HepG2 (cell line): ENCODE data around the gene PGRMC2. TPM values are rescaled to one million over a fixed set of nuclear protein-coding genes. Genes with fewer than 3 reads are reported as not detected.

Source experiments
- AGO2 ChIP-seq: fragments of 200-400 bp; formaldehyde crosslinking; optimal IDR thresholded peaks from 2 replicates; pipeline ENCODE3; 2017; ENCODE audit warnings: mild to moderate bottlenecking, low read depth, low read length, moderate library complexity
- HDAC2 ChIP-seq: sonication (generic); formaldehyde crosslinking; IDR thresholded peaks from 2 replicates; pipeline ENCODE4 v1.4.0; 2020; ENCODE audit warnings: missing genetic modification reagents
- HHEX ChIP-seq: IDR thresholded peaks from 2 replicates; pipeline ENCODE4 v1.6.1; 2016; ENCODE audit warnings: control low read depth
- MBD4 ChIP-seq: IDR thresholded peaks from 2 replicates; pipeline ENCODE4 v1.6.1; 2012; ENCODE audit warnings: low read length, inconsistent platforms, borderline replicate concordance
- NR2F6 ChIP-seq, 2 experiments: IDR thresholded peaks; 2 replicates each; pipeline ENCODE4 v1.6.1; 2016; ENCODE audit warnings: antibody characterized with exemption in 1 of 2, mild to moderate bottlenecking in 1 of 2
- RXRB ChIP-seq: IDR thresholded peaks from 2 replicates; pipeline ENCODE4 v1.6.1; 2016; ENCODE audit warnings: borderline replicate concordance, missing genetic modification reagents, missing compliant biosample characterization
- SMYD3 ChIP-seq: sonication (generic); formaldehyde crosslinking; IDR thresholded peaks from 2 replicates; pipeline ENCODE4 v1.8.1; 2023; ENCODE audit warnings: mild to moderate bottlenecking, missing genetic modification reagents
- TBP ChIP-seq: sonication (generic); formaldehyde crosslinking; IDR thresholded peaks from 2 replicates; pipeline ENCODE4 v1.5.0; 2020; ENCODE audit warnings: missing genetic modification reagents
- U2AF2 ChIP-seq: fragments of 200-400 bp; formaldehyde crosslinking; IDR thresholded peaks from 2 replicates; pipeline ENCODE4 v1.6.1; 2017; ENCODE audit warnings: low read depth, mild to moderate bottlenecking, low read length
- ZKSCAN1 ChIP-seq: fragments of 150-350 bp; IDR thresholded peaks from 2 replicates; pipeline ENCODE4 v1.6.1; 2014; ENCODE audit warnings: low read length
- ZNF235 ChIP-seq: sonication (generic); formaldehyde crosslinking; IDR thresholded peaks from 2 replicates; pipeline ENCODE4 v1.8.1; 2023; ENCODE audit warnings: mild to moderate bottlenecking, missing genetic modification reagents, borderline replicate concordance
- ZNF451 ChIP-seq: sonication (generic); formaldehyde crosslinking; IDR thresholded peaks from 2 replicates; pipeline ENCODE4 v1.5.0; 2020; ENCODE audit warnings: mild to moderate bottlenecking, missing genetic modification reagents
- ZNF652 ChIP-seq: IDR thresholded peaks from 2 replicates; pipeline ENCODE4 v1.6.1; 2016; ENCODE audit warnings: low read depth, borderline replicate concordance
- ZNF678 ChIP-seq: sonication (generic); formaldehyde crosslinking; IDR thresholded peaks from 2 replicates; pipeline ENCODE4 v1.4.0; 2020; ENCODE audit warnings: mild to moderate bottlenecking, missing genetic modification reagents
- ZNF7 ChIP-seq: IDR thresholded peaks from 2 replicates; pipeline ENCODE4 v1.6.1; 2016; ENCODE audit warnings: missing biosample characterization, missing genetic modification reagents
- ZNF709 ChIP-seq: sonication (generic); formaldehyde crosslinking; IDR thresholded peaks from 2 replicates; pipeline ENCODE4 v1.5.0; 2020; ENCODE audit warnings: mild to moderate bottlenecking, missing genetic modification reagents
- polyA plus RNA-seq, 8 experiments: library from polyadenylated mRNA; depleted of rRNA in 3 of 8; stranded (reverse) in 7 of 8; unstranded in 1 of 8; fragments of >200 nt; fragmentation: Illumina TruSeq in 4 of 8; extraction: Trizol in 4 of 8; gene quantifications; 2 replicates each; pipeline versions ENCODE4 v1.2.1 to v1.2.3, GENCODE V29; 2011 to 2016; ENCODE audit warnings: low read depth in 4 of 8, missing spikeins in 1 of 8, mixed read lengths in 1 of 8; ENCODE audit not compliant: insufficient read depth in 1 of 8
- total RNA-seq, 5 experiments: library from RNA; depleted of rRNA; stranded (reverse); fragments of >200 nt; fragmentation: Illumina TruSeq; extraction: Trizol; gene quantifications; 2 replicates each; pipeline ENCODE4 v1.2.3, GENCODE V29; 2016; ENCODE audit warnings: low read depth in 1 of 5
- TF ChIP-seq, protein P1 (sequence below): sonication (generic); formaldehyde crosslinking; IDR thresholded peaks from 2 replicates; pipeline ENCODE4 v1.5.0; 2020; ENCODE audit warnings: missing genetic modification reagents, mild to moderate bottlenecking, borderline replicate concordance
- TF ChIP-seq, protein P2 (sequence below): sonication (generic); formaldehyde crosslinking; IDR thresholded peaks from 2 replicates; pipeline ENCODE4 v1.8.0; 2022; ENCODE audit warnings: mild to moderate bottlenecking, missing genetic modification reagents, borderline replicate concordance
- TF ChIP-seq, protein P3 (sequence below): sonication (generic); formaldehyde crosslinking; IDR thresholded peaks from 2 replicates; pipeline ENCODE4 v1.4.0; 2020; ENCODE audit warnings: missing genetic modification reagents
- TF ChIP-seq, protein P4 (sequence below): IDR thresholded peaks from 2 replicates; pipeline ENCODE4 v1.6.1; 2016; ENCODE audit warnings: low read depth, control low read depth
- TF ChIP-seq, protein P5 (sequence below): sonication (generic); formaldehyde crosslinking; IDR thresholded peaks from 2 replicates; pipeline ENCODE4 v1.8.0; 2022; ENCODE audit warnings: missing genetic modification reagents, mild to moderate bottlenecking, inconsistent platforms, borderline replicate concordance

The PGRMC2 gene
- total and polyA plus RNA-seq, 2 of the 13 experiments (the other 11 are each of a cell fraction or from before 2014, with no cell fraction given) = 16.0 to 19.8 TPM

DNA sequence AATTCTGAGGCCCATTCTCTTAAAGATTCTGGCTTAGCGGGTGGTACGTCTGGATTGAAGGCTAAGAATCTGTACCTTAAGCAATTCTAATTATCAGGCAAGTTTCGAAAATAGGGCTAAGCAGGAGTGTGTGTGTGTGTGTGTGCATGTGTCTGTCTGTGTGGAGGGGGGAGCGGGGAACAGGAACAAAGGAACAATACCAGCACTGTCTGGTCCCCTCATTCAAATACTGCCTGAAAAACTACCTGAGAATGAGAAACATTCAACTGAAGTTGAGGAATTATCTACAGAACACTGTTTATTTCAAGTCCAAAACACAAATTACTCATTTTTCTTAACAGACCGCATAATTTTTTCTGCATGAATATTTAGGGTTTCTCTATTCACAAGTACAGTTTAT lies 18.6 kb downstream of the PGRMC2 start (continued):
- TF ChIP-seq, protein P1, sequence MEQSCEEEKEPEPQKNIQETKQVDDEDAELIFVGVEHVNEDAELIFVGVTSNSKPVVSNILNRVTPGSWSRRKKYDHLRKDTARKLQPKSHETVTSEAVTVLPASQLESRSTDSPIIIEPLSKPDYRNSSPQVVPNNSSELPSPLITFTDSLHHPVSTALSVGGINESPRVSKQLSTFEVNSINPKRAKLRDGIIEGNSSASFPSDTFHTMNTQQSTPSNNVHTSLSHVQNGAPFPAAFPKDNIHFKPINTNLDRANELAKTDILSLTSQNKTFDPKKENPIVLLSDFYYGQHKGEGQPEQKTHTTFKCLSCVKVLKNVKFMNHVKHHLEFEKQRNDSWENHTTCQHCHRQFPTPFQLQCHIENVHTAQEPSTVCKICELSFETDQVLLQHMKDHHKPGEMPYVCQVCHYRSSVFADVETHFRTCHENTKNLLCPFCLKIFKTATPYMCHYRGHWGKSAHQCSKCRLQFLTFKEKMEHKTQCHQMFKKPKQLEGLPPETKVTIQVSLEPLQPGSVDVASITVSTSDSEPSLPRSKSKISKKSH (CRISPR knock-in tag) = no peak
- TF ChIP-seq HDAC2 (CRISPR knock-in tag) (no peak), ZNF235 (CRISPR knock-in tag) (no peak), ZNF652 (CRISPR knock-in tag) (no peak), AGO2 (peak; percentile 56), SMYD3 (CRISPR knock-in tag) (no peak), ZNF7 (CRISPR knock-in tag) (no peak), TBP (CRISPR knock-in tag) (no peak), ZKSCAN1 (no peak), HHEX (CRISPR knock-in tag) (no peak), MBD4 (peak; percentile 58; the same call in 1 of the 2 replicates), RXRB (CRISPR knock-in tag) (no peak), ZNF678 (CRISPR knock-in tag) (no peak), ZNF709 (CRISPR knock-in tag) (no peak), U2AF2 (no peak), ZNF451 (CRISPR knock-in tag) (no peak), NR2F6 (IDR thresholded peaks at IDR 0.05) (no peak), NR2F6 (CRISPR knock-in tag; IDR thresholded peaks at IDR 0.05) (no peak)
- TF ChIP-seq, protein P2, sequence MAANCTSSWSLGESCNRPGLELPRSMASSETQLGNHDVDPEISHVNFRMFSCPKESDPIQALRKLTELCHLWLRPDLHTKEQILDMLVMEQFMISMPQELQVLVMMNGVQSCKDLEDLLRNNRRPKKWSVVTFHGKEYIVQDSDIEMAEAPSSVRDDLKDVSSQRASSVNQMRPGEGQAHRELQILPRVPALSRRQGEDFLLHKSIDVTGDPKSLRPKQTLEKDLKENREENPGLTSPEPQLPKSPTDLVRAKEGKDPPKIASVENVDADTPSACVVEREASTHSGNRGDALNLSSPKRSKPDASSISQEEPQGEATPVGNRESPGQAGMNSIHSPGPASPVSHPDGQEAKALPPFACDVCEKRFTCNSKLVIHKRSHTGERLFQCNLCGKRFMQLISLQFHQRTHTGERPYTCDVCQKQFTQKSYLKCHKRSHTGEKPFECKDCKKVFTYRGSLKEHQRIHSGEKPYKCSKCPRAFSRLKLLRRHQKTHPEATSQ = no peak
- TF ChIP-seq, protein P3, sequence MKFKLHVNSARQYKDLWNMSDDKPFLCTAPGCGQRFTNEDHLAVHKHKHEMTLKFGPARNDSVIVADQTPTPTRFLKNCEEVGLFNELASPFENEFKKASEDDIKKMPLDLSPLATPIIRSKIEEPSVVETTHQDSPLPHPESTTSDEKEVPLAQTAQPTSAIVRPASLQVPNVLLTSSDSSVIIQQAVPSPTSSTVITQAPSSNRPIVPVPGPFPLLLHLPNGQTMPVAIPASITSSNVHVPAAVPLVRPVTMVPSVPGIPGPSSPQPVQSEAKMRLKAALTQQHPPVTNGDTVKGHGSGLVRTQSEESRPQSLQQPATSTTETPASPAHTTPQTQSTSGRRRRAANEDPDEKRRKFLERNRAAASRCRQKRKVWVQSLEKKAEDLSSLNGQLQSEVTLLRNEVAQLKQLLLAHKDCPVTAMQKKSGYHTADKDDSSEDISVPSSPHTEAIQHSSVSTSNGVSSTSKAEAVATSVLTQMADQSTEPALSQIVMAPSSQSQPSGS (CRISPR knock-in tag) = no peak
- TF ChIP-seq, protein P4, sequence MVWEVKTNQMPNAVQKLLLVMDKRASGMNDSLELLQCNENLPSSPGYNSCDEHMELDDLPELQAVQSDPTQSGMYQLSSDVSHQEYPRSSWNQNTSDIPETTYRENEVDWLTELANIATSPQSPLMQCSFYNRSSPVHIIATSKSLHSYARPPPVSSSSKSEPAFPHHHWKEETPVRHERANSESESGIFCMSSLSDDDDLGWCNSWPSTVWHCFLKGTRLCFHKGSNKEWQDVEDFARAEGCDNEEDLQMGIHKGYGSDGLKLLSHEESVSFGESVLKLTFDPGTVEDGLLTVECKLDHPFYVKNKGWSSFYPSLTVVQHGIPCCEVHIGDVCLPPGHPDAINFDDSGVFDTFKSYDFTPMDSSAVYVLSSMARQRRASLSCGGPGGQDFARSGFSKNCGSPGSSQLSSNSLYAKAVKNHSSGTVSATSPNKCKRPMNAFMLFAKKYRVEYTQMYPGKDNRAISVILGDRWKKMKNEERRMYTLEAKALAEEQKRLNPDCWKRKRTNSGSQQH = no peak
- TF ChIP-seq, protein P5, sequence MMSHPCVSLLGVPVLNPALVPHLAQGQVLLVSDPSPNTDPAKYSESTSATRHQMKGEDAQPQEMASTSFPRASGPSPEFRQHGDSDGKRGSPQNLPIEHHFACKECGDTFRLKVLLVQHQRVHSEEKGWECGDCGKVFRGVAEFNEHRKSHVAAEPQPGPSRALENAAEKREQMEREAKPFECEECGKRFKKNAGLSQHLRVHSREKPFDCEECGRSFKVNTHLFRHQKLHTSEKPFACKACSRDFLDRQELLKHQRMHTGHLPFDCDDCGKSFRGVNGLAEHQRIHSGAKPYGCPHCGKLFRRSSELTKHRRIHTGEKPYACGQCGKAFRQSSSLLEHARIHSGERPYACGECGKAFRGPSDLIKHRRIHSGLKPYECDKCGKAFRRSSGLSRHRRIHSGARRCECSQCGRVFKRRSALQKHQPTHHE (CRISPR knock-in tag) = no peak
